BJ (cell line): Measurements from ENCODE around the gene TCERG1. TPM values are rescaled to one million over a fixed set of nuclear protein-coding genes. Genes with fewer than 3 reads are reported as not detected.
A peak's percentile ranks its signal among the peaks of the same experiment; 100 is the strongest.

Experiments used
- CTCF ChIA-PET: fragments of 350-600 bp; formaldehyde crosslinking; extraction: SDS; loops from one replicate; lab custom pipeline; 2021; ENCODE audit warnings: antibody characterized with exemption, inconsistent platforms; lab: Yijun Ruan, JAX
- POLR2A ChIA-PET: fragments of 300-600 bp; sonication (Branson Sonifier 250); formaldehyde crosslinking; extraction: SDS; loops from one replicate; lab custom pipeline; 2021; ENCODE audit warnings: antibody characterized with exemption; lab: Charles Lee
- DNase-seq: peaks from one replicate; pipeline ENCODE4 v3.0.0-alpha.2; 2011; ENCODE audit warnings: low read depth
- H3K27me3 ChIP-seq: 2 replicates; pipeline ENCODE4 v1.6.0; 2011; ENCODE audit warnings: low read length; ENCODE audit not compliant: control insufficient read depth, insufficient read depth
- H3K36me3 ChIP-seq: 2 replicates; pipeline ENCODE4 v1.5.1; 2011; ENCODE audit warnings: low read length; ENCODE audit not compliant: control insufficient read depth, insufficient read depth
- H3K4me3 ChIP-seq: 2 replicates; pipeline ENCODE4 v1.5.1; 2011; ENCODE audit warnings: low read depth, mild to moderate bottlenecking, control low read depth, low read length
- CTCF ChIP-seq: IDR thresholded peaks from 2 replicates; pipeline ENCODE4 v1.5.1; 2011; ENCODE audit warnings: low read depth, mild to moderate bottlenecking, control low read depth, inconsistent platforms, low read length, moderate library complexity; ENCODE audit not compliant: insufficient read depth
- polyA plus RNA-seq: library from polyadenylated mRNA; depleted of rRNA; stranded (reverse); fragments of >200 nt; gene quantifications from 2 replicates; pipeline ENCODE4 v1.2.3, GENCODE V29; 2011

TCERG1 gene
- polyA plus RNA-seq, 1 experiment = 35.9 TPM

- ChIA-PET POLR2A (no interaction called here), CTCF (no interaction called here)
- H3K36me3 ChIP-seq = no peaks in the 10 kb centered on the region
- H3K27me3 ChIP-seq = peaks cover 3% of the 10 kb centered on the region
- H3K4me3 ChIP-seq = no peak overlapping the region
- no peak for TF ChIP-seq CTCF
- DNase-seq = no peak
These were observed 44.2 kb upstream of the TCERG1 start for GRCh38 chr5:146402949-146403348.

- Histone ChIP-seq H3K4me3 (no peak overlapping the region), H3K36me3 (no peaks in the 10 kb centered on the region), H3K27me3 (no peaks in the 10 kb centered on the region; the same call in 1 of the 2 replicates)
- DNase-seq = peak; percentile 10
- ChIA-PET POLR2A (no interaction called here), CTCF (no interaction called here)
- TF ChIP-seq CTCF = no peak
These were observed 38.0 kb upstream of the TCERG1 start for GRCh38 chr5:146409054-146409671.

GRCh38 chr5:146410272-146410671, 36.9 kb upstream of the TCERG1 start:
- DNase-seq = no peak
- POLR2A ChIA-PET = no interaction called here
- Histone ChIP-seq H3K36me3 (no peaks in the 10 kb centered on the region), H3K27me3 (no peaks in the 10 kb centered on the region; the same call in 1 of the 2 replicates), H3K4me3 (no peak overlapping the region)
- TF ChIP-seq CTCF = no peak
- CTCF ChIA-PET = no interaction called here

GRCh38 chr5:146419696-146420095, 27.4 kb upstream of the TCERG1 start:
- H3K4me3 ChIP-seq = no peak overlapping the region
- H3K36me3 ChIP-seq = no peaks in the 10 kb centered on the region
- DNase-seq = no peak
- no peak for TF ChIP-seq CTCF
- CTCF ChIA-PET = no interaction called here
- POLR2A ChIA-PET = no interaction called here
- H3K27me3 ChIP-seq = 0 out of 2 replicates have a peak, but pooled peaks cover 2% of the 10 kb centered on the region

- peaks cover 4% of the 10 kb centered on the region; the same call in 1 of the 2 replicates for H3K27me3 ChIP-seq
- ChIA-PET CTCF (interaction anchor here (1.0 to 3.1 kb wide), 5 partner anchors 18 to 304 kb away, joined by 3 to 14 read pairs (median 3); partner anchors contain the start of gene TCERG1), POLR2A (interaction anchor here (0.6 kb wide), 1 partner anchor 23 kb away, joined by 16 read pairs; no protein-coding TSS in a partner anchor)
- no peak for TF ChIP-seq CTCF
- H3K36me3 ChIP-seq = no peaks in the 10 kb centered on the region
- DNase-seq = no peak
- H3K4me3 ChIP-seq = no peak overlapping the region
These were observed 22.1 kb upstream of the TCERG1 start for GRCh38 chr5:146425023-146425422.
